Keratinocyte (primary cell): ENCODE data around the gene AGPAT3. TPM values are rescaled to one million over a fixed set of nuclear protein-coding genes. Genes with fewer than 3 reads are reported as not detected.

ENCODE experiments used
- DNase-seq: peaks from one replicate; pipeline ENCODE4 v3.0.0-alpha.2; 2011; ENCODE audit warnings: low read depth, missing footprints, low spot score
- FAIRE-seq: peaks from 2 replicates; lab custom pipeline; 2011; peaks lifted over from hg19 to GRCh38; lab: Jason Lieb, UNC
- H2AFZ ChIP-seq: 2 replicates; pipeline ENCODE4 v1.6.0; 2012; ENCODE audit warnings: low read length, control low read depth, inconsistent platforms; ENCODE audit not compliant: control insufficient read depth
- H3K27ac ChIP-seq: 2 replicates; pipeline ENCODE4 v1.5.1; 2011; ENCODE audit warnings: low read length; ENCODE audit not compliant: control insufficient read depth, insufficient read depth
- H3K27me3 ChIP-seq: 3 replicates; pipeline ENCODE4 v1.6.0; 2011; ENCODE audit warnings: low read length; ENCODE audit not compliant: control insufficient read depth, insufficient read depth; ENCODE audit errors: extremely low read depth
- H3K36me3 ChIP-seq, 2 experiments: 2 replicates in 1 of 2; 3 replicates in 1 of 2; pipeline ENCODE4 v1.5.1; 2011; ENCODE audit warnings: low read length in 2 of 2, mild to moderate bottlenecking in 1 of 2; ENCODE audit not compliant: control insufficient read depth in 2 of 2, insufficient read depth in 2 of 2; ENCODE audit errors: extremely low read depth in 1 of 2
- H3K4me1 ChIP-seq: 3 replicates; pipeline ENCODE4 v1.5.1; 2011; ENCODE audit warnings: low read length; ENCODE audit not compliant: control insufficient read depth, insufficient read depth; ENCODE audit errors: extremely low read depth
- H3K4me2 ChIP-seq: 3 replicates; pipeline ENCODE4 v1.6.0; 2011; ENCODE audit warnings: low read depth, low read length; ENCODE audit not compliant: control insufficient read depth, insufficient read depth; ENCODE audit errors: extremely low read depth
- H3K4me3 ChIP-seq, 3 experiments: fragments of 200-600 bp in 1 of 3; sonication (generic) in 1 of 3; 2 replicates in 2 of 3; 3 replicates in 1 of 3; pipeline ENCODE4 v1.5.1; 2011 to 2016; ENCODE audit warnings: low read length in 3 of 3, mild to moderate bottlenecking in 3 of 3, control low read depth in 2 of 3, inconsistent platforms in 1 of 3, low read depth in 1 of 3, mixed read lengths in 1 of 3, mixed run types in 1 of 3, moderate library complexity in 1 of 3; ENCODE audit not compliant: control insufficient read depth in 2 of 3, insufficient read depth in 2 of 3; ENCODE audit errors: extremely low read depth in 1 of 3
- H3K79me2 ChIP-seq: 2 replicates; pipeline ENCODE4 v1.6.0; 2012; ENCODE audit warnings: low read length; ENCODE audit not compliant: control insufficient read depth, insufficient read depth
- H3K9ac ChIP-seq: 3 replicates; pipeline ENCODE4 v1.6.0; 2011; ENCODE audit warnings: low read length; ENCODE audit not compliant: control insufficient read depth, insufficient read depth; ENCODE audit errors: extremely low read depth
- H3K9me1 ChIP-seq: 3 replicates; pipeline ENCODE4 v1.6.0; 2011; ENCODE audit warnings: low read length; ENCODE audit not compliant: control insufficient read depth, insufficient read depth; ENCODE audit errors: extremely low read depth
- H3K9me3 ChIP-seq: 2 replicates; pipeline ENCODE4 v1.5.1; 2012; ENCODE audit warnings: low read depth, low read length; ENCODE audit not compliant: control insufficient read depth
- H4K20me1 ChIP-seq: 3 replicates; pipeline ENCODE4 v1.6.0; 2011; ENCODE audit warnings: low read length; ENCODE audit not compliant: control insufficient read depth, insufficient read depth; ENCODE audit errors: extremely low read depth
- CTCF ChIP-seq, 3 experiments: IDR thresholded peaks in 1 of 3; conservative IDR thresholded peaks in 1 of 3; optimal IDR thresholded peaks in 1 of 3; 2 replicates in 2 of 3; 3 replicates in 1 of 3; pipeline versions ENCODE3 to v1.5.1; 2011; ENCODE audit warnings: low read length in 3 of 3, mild to moderate bottlenecking in 3 of 3, moderate library complexity in 2 of 3, control low read depth in 1 of 3, inconsistent platforms in 1 of 3; ENCODE audit not compliant: insufficient read depth in 2 of 3; ENCODE audit errors: extremely low read depth in 1 of 3
- EZH2 ChIP-seq: IDR thresholded peaks from one replicate; pipeline ENCODE4 v1.6.1; 2012; ENCODE audit warnings: inconsistent platforms, mild to moderate bottlenecking, low read length, moderate library complexity
- dilution Hi-C: fragments of 300-500 bp; cut with MboI; formaldehyde crosslinking; loops from one replicate; pipeline ENCODE4 v1.7.0; 2020; ENCODE audit warnings: low sequenced_read_pairs; ENCODE audit not compliant: extremely low pct_ligation_motif_present
- polyA plus RNA-seq, 5 experiments: library from polyadenylated mRNA; depleted of rRNA in 3 of 5; stranded (reverse) in 3 of 5; stranded (forward) in 1 of 5; unstranded in 1 of 5; fragments of >200 nt; gene quantifications; 1 replicate in 1 of 5; 2 replicates in 3 of 5; 3 replicates in 1 of 5; pipeline versions ENCODE4 v1.2.1 to v1.2.3, GENCODE V29; 2011 to 2012; ENCODE audit warnings: missing spikeins in 2 of 5, low read depth in 1 of 5, low replicate concordance in 1 of 5

Gene AGPAT3
- polyA plus RNA-seq, 1 donor (not counting 4 experiments of a cell fraction or from before 2014, with no cell fraction given) = 21.7 TPM

DNA sequence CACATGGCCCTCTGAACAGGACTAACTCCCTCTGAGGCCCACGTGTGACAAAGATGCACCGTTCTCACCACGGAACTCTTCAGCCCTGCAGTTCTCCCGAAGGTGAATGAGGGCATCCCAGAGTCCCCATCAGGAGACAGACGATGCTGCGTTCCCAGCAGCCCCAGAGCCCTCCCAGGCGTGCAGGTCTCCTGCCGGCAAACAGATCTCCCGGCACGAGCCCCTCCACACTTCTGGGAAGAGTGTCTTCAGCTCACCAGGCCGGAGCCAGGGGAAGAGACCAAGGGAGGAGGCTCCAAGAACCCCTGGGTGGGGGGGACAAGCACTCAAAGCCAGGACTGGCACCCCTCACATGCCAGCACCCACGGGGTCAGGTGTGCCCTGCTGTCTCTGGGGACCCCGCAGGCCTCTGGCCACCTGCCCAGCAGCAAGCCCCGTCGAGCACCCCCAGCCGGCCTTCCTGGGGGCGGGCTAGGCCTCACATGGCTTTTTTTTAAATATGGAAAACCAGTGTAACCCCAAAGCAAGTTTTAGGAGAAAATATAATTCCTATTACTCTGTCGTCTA lies 102.0 kb downstream of the AGPAT3 start:
- H3K4me2 ChIP-seq = no peak overlapping the region
- no peaks in the 10 kb centered on the region for H3K4me1 ChIP-seq
- dilution Hi-C loops = no loop called here
- TF ChIP-seq CTCF (optimal IDR thresholded peaks at IDR 0.05 in 1 of 3, IDR thresholded peaks at IDR 0.05 in 1 of 3, conservative IDR thresholded peaks at IDR 0.05 in 1 of 3; ENCODE audit: extremely low read depth in 1 of 3, insufficient read depth in 2 of 3, low read length in 3 of 3) (no peak), EZH2 (no peak)
- H3K27ac ChIP-seq = no peak overlapping the region
- H3K36me3 ChIP-seq = peaks cover 6 to 10% of the 10 kb centered on the region in 2 experiments
- no peaks in the 10 kb centered on the region for H3K79me2 ChIP-seq
- no peak for DNase-seq
- no peaks in the 10 kb centered on the region for H3K27me3 ChIP-seq
- no peak overlapping the region for H3K9ac ChIP-seq
- no peak overlapping the region for H2AFZ ChIP-seq
- FAIRE-seq = no peak
- no peaks in the 10 kb centered on the region for H3K9me1 ChIP-seq
- H3K9me3 ChIP-seq = no peaks in the 10 kb centered on the region
- no peak overlapping the region for H3K4me3 ChIP-seq
- no peaks in the 10 kb centered on the region for H4K20me1 ChIP-seq

DNA sequence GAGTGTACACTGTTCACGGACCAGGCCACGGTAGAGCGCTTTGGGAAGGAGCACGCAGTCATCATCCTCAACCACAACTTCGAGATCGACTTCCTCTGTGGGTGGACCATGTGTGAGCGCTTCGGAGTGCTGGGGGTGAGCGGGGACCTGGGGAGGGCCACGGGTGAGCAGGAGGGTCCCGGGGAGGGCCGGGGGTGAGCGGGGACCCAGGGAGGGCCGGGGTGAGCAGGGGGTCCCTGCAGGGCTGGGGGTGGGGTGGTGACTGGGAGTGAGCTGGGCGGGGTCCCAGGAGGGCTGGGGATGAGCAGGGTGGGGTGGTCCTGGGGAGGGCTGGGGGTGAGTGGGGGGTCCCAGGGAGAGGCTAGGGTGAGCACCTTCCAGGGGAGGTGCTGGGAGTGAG lies 103.0 kb downstream of the AGPAT3 start:
- Histone ChIP-seq H3K36me3 (peaks cover 6 to 10% of the 10 kb centered on the region in 2 experiments), H3K4me1 (no peaks in the 10 kb centered on the region), H3K9me1 (no peaks in the 10 kb centered on the region), H3K27ac (no peak overlapping the region), H3K4me3 (no peak overlapping the region), H3K9me3 (no peaks in the 10 kb centered on the region), H3K27me3 (no peaks in the 10 kb centered on the region), H4K20me1 (no peaks in the 10 kb centered on the region), H3K79me2 (no peaks in the 10 kb centered on the region), H3K9ac (no peak overlapping the region), H3K4me2 (no peak overlapping the region), H2AFZ (no peak overlapping the region)
- TF ChIP-seq CTCF (optimal IDR thresholded peaks at IDR 0.05 in 1 of 3, IDR thresholded peaks at IDR 0.05 in 1 of 3, conservative IDR thresholded peaks at IDR 0.05 in 1 of 3; ENCODE audit: extremely low read depth in 1 of 3, insufficient read depth in 2 of 3, low read length in 3 of 3) (no peak), EZH2 (no peak)
- dilution Hi-C loops = no loop called here
- no peak for DNase-seq
- no peak for FAIRE-seq
